ENCODE measurements around the gene C9orf40.

C9orf40 gene

DNA sequence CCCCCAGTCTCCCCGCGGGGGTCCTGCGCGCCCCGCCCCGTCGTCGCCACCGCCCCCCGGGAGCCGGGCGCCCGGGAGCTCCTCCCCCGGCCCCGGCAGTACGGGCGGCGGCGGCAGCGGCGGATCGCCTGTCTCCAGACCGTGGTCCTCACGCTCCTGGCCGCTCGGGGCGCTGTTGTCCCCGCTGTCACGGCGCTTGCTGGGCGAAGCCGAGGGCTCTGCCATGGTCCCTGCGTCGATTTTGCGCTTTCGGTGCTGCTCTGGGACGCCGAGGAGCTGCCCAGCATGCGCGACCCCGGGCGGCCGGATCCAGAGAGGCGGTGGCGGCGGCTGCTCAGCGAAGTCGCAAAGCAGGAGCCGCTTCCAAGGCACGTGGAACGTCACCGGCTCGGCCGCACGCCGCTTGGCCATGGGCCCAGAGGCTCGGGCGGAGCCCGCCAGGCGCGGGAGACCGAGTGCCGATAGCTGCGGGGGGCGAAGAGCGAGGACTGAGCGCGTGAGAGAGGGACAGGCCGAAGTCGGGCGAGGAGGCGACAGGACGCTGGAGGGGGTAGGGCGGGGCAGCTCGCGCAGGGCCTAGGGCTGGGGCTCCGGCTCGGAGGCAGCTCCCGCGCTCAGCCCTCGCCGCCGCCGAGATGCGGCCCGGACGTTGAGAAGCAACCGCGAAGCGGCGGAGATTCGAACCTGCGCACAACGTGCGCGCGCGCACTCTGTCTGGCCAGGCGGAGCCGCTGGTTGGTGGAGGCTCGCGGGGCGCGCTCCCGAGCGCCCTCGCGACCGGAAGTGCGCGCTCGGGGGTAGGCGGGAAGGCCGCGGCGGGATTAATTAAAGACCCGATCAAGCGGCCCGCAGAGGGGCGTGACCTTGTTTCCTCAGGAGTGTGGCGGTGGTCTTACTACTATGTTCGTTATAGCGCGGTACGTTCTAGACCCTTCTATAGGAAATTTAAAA is at the start of gene C9orf40:
C9orf40 (minus strand) TSS at position 712 of the 951 bp plus-strand sequence; CDS start at position 411, 301 bp downstream.
- peak; percentile 77 to 86 for DNase-seq (ENCODE audit: low read depth in 2 of 2)

DNA sequence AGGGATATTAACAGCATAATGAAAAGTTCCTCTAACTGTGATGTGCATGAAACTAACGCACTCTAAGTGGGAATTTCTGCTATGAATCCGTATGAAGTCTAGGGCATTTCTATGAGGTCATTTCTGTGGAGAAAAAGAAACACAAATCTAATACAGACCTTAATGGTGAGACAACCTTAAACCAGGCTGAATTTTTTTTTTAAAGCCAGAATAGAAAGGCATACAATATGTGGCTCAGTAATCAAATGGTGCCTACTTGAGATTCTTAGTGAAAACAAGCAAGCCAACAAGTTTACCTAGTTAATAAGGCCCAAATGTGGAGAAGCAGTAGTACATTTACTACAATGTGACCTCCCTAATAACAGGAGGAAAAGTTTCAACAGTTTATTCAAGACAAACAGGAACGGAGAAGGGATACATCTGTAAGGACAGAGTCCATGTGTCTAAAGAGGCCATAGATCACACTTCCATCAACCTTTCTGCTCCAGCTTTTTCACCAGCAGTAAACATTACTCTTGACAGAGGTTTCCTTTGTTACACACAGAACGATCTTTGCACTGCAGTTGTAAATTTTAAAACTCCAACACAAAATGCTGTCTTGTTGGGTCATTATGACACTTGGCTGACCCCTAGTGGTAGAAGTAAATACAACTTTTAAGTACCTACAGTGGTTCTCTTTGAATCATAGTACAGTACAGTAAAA is 49.2 kb upstream of the C9orf40 start:
- no peak for DNase-seq (ENCODE audit: low read depth in 2 of 2)

DNA sequence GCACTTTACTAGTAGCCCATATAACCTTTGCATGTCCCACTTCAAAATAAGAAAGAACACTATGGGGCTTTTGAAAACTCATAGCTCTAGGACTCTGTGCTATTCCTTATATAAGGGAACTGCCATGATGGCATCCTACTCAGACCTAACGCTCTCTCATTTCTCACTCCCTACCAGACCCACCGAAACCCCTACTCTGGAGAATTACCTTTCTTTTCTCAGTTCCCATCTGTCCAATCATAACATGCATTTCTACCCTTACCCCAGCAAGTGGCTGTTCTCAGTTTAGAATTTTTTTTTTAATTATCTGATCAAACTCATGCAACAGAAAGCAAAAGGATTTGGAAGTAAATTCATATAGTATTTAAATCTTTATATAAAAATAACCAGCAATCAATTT is 48.1 kb upstream of the C9orf40 start:
- DNase-seq (ENCODE audit: low read depth in 2 of 2), result no peak

GRCh38 chr9:74985041-74985440 is 32.3 kb upstream of the C9orf40 start:
- DNase-seq (ENCODE audit: low read depth in 2 of 2), result no peak

DNA sequence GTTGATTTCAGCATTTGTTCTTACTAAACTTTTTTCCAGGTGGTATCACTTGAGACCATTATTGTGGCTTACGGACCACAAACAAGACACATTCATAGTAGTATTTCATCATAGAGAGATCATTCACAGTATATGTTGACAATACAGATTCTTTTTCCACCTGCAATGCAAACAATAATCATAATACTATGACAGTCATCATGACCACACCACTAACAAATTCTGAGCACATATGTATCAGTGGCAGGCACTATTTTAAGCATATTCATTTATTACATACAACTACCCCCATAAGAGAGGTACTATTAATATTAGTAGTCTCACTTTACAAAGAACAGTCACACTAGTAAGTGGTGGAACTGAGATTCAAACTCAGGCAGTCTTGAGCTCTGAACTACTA is 31.0 kb upstream of the C9orf40 start:
- DNase-seq (ENCODE audit: low read depth in 2 of 2), result no peak

DNA sequence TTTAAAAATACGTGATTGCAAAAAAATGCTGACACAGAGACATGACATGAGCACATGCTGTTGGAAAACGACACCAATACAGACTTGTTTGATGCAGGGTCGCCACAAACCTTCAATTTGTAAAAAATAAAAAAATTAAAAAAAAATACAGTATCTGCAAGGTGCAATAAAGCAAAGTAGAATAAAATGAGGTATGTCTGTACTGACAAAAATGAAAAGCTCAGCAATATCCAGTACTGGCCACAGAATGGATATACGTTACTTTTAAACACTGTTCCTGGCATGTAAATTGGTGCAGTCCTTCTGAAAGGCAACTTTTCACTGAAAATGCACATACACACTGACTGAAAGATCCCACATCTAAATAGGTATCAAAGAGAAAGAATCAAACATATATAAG is 27.1 kb upstream of the C9orf40 start:
- DNase-seq (ENCODE audit: low read depth in 2 of 2), result no peak

DNA sequence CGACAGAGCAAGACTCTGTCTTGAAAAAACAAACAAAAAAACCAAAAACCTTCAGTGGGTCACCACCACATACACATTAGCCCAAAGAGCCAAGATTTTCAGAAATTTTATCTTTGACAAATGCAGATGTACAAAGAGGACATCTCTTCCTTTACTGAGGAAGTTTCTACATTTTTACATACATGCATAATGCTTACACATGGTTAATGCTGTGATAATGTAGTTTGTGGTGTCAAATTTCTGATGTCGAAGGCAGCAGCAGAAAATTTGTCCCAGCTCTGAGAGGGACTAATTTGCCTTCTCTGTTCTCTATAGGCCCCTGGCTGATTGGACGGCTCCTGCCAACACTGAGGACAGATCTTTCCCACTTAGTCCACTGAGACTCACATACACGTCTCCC is 24.6 kb upstream of the C9orf40 start:
- DNase-seq (ENCODE audit: low read depth in 2 of 2), result no peak

GRCh38 chr9:74975538-74975937 is 22.8 kb upstream of the C9orf40 start:
- DNase-seq (ENCODE audit: low read depth in 2 of 2), result no peak

GRCh38 chr9:74974558-74974957 is 21.8 kb upstream of the C9orf40 start:
- no peak for DNase-seq (ENCODE audit: low read depth in 2 of 2)

- DNase-seq (ENCODE audit: low read depth in 2 of 2), result no peak
Observed at GRCh38 chr9:74973714-74974113, 21.0 kb upstream of the C9orf40 start.

GRCh38 chr9:74963056-74963455 is 10.3 kb upstream of the C9orf40 start:
- no peak for DNase-seq (ENCODE audit: low read depth in 2 of 2)

DNA sequence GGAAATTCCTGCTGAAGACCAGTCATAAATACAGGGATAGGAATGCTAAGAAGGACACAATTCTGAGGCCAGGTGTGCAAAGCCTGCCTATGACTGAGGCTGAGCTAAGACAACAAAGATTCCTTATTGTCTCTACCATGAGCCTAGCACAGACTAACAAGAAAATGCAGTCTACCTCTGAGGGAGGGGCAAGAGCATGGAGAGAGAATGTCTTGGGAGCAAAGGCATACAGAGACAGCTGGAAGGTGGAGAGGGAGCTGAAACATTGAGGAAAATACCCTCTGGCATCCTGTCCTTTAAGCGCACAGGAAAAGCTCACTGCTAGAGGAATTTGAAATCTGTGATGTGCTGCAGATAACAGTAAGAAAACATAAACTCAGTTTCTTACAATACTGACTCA is 8.8 kb upstream of the C9orf40 start:
- no peak for DNase-seq (ENCODE audit: low read depth in 2 of 2)

DNA sequence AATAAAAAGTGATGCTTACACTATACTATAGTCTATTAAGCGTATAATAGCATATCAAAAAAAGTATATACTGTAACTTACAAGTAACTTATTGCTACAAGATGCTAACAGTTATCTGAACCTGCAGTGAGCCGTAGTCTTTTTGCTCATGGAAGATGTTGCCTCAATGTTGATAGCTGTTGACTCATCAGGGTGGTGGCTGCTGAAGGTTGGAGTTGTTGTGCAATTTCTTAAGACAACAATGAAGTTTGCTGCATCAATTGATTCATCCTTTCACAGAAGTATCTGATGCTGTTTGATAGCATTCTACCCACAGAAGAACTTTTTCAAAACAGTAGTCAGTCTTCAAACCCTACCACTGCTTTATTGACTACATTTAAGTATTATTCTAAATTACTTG is 7.8 kb upstream of the C9orf40 start:
- DNase-seq (ENCODE audit: low read depth in 2 of 2), result no peak

GRCh38 chr9:74958587-74958986 is 5.9 kb upstream of the C9orf40 start:
- no peak for DNase-seq (ENCODE audit: low read depth in 2 of 2)

GRCh38 chr9:74953235-74953751 is 581 bp upstream of the C9orf40 start:
- no peak for DNase-seq (ENCODE audit: low read depth in 2 of 2)

- DNase-seq (ENCODE audit: low read depth in 2 of 2), result peak in 1 of 2 donors; percentile 33
Observed at GRCh38 chr9:74951725-74952151, 974 bp downstream of the C9orf40 start.

DNA sequence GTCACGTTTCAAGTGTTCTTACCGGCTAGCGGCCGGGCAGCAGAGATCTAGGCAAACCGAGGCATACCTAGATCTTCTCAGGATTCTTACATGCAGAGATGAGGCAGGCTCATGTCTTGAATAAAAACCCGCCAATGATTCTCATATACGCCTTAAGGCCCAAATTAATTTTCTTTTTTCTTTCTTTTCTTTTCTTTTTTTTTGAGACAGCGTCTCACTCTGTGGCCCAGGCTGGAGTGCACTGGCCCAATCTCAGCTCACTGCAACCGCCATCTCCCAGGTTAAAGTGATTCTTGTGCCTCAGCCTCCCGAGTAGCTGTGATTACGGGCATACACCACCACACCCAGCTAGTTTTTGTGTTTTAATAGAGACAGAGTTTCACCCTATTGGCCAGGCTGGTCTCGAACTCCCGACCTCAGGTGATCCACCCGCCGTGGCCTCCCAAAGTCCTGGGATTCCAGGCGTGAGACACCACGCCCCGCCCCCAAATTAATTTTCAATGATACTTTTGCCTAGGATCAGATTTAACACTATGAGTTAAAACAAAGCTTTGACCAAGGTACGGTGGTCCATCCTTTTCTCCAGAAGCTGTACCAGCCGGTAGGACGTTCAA is 1.5 kb downstream of the C9orf40 start:
- no peak for DNase-seq (ENCODE audit: low read depth in 2 of 2)

DNA sequence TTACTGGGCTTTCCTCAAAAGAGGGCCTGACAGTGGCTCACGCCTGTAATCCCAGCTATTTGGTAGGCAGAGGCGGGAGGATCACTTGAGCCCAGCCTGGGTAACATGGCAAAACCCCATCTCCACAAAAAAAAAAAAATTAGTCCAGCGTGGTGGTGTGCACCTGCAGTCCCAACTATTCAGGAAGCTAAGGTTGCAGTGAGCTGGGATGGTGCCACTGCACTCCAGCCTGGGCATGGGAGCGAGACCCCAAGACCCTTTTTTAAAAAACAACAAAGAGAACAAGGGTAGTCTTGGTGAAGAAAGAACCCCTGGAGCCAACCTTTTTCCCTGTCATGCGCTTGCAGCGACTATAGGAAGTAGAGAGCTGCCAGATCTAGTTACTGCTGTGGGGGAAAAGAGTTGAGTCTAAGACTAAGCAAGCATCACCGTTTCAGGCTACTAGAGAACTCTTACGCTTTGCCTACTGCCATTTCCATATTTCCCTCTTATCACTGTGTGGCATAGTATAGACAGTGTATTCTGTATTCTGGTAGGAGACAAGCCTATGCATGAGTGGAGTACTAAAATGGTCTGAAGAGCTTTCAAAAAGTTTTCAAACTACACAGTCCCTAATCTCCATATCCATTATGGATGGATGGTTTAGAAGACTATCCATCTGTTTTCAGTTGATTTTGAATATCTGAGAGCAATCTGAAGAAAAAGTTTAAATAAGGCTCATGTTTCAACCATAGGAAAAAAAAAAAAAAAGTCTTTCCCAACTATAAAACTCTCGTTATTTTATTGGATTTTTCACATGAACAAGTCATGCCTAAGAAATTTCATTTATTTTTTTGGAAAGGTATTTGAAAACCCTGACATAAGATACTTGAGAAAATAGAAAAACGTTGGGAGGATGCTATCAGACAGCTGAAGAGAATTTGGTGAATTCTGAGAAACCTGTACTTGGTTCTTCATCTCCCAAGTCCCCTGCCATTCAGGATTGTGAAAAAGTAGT is 2.6 kb downstream of the C9orf40 start:
- DNase-seq (ENCODE audit: low read depth in 2 of 2), result no peak

DNA sequence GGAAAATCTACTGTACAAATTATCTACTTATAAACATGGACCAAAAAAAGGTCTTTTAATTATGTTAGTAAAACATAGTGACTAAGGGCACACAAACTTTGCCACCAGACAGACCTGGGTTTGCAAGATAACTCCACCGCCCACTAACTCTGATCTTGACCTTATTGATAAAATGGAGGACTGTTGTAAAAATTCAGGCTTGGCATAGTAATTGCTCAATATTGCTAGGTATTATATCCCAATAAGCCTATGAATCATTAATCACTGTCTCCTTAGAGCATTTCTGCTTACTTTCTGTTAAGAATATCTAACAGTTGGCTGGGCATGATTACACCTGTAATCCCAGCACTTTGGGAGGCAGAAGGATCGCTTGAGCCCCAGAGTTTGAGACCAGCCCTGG is 3.8 kb downstream of the C9orf40 start:
- DNase-seq (ENCODE audit: low read depth in 2 of 2), result no peak

GRCh38 chr9:74946686-74947085 is 6.0 kb downstream of the C9orf40 start:
- DNase-seq (ENCODE audit: low read depth in 2 of 2), result no peak

DNA sequence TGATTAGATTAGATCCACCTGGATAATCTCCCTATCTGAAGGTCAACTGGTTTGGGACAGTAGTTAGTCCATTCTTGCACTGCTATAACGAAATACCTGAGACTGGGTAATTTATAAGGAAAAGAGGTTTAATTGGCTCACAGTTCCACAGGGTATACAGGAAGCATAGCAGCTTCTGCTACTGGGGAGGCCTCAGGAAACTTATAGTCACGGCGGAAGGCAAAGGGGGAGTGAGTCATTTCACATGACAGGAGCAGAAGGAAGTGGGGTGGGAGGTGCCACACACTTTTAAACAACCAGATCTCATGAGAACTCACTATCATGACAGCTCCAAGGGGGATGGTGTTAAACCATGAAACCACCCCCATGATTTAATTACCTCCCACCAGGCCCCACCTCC is 9.9 kb downstream of the C9orf40 start:
- DNase-seq (ENCODE audit: low read depth in 2 of 2), result peak; percentile 27 to 32

All from stimulated activated CD8-positive, alpha-beta memory T cell treated with anti-CD3 and anti-CD28 coated beads, Interleukin-7, amount 100 ng/mL, for 4 hours (primary cell).